Fibroblast of skin of scalp (primary cell): ENCODE measurements around the gene CCDC117.

Experiments
- DNase-seq: peaks from one replicate; pipeline ENCODE4 v3.0.0-alpha.2; 2013

CCDC117 gene

DNA sequence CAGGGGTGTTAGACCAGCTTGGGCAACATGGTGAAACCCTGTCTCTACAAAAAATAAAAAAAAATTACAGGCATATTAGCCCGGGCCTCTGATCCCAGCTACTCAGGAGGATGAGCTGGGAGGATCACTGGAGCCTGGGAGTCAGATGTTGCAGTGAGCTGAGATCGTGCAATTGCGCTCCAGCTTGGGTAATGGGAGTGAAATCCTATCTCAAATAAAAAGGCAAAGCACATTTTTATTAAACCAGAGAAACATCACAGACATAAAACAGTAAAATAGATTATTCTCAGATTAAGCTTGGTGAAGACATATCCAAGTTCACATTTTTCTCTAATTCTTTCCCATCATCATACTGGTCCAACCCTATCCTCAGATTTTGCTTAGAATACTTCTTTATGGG, 57.9 kb downstream of the CCDC117 start:
- DNase-seq, result no peak

GRCh38 chr22:28831140-28832072, 58.9 kb downstream of the CCDC117 start:
- no peak for DNase-seq

GRCh38 chr22:28832731-28833130, 60.2 kb downstream of the CCDC117 start:
- DNase-seq, result no peak

DNA sequence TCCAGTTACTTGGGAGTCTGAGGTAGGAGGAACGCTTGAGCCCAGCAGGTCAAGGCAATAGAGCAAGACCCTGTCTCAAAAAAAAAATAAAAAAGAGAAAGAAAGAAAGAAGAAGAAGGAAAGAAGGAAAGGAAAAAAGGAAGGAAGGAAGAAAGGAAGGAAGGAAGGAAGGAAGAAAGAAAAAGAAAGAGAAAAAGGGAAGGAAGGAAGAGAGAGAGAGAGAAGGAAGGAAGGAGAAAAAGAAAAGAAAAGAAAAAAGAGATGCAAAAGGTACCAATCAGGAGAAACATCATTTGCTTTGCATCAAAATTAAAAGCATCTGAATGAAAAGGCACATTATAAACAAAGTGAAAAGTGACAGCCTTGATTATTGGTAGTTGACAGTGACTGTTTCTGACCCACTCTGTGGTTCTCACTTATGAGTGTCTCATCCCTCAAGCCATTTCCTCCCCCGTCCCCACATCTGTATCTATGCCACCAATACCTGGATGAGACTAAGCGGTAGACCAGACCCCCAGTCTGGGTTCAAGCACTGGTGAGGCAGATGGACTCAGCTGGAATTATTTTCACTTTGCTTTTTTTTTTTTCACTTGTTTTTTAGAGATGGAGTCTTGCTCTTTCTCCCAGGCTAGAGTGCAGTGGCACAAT, 60.9 kb downstream of the CCDC117 start:
- no peak for DNase-seq

DNA sequence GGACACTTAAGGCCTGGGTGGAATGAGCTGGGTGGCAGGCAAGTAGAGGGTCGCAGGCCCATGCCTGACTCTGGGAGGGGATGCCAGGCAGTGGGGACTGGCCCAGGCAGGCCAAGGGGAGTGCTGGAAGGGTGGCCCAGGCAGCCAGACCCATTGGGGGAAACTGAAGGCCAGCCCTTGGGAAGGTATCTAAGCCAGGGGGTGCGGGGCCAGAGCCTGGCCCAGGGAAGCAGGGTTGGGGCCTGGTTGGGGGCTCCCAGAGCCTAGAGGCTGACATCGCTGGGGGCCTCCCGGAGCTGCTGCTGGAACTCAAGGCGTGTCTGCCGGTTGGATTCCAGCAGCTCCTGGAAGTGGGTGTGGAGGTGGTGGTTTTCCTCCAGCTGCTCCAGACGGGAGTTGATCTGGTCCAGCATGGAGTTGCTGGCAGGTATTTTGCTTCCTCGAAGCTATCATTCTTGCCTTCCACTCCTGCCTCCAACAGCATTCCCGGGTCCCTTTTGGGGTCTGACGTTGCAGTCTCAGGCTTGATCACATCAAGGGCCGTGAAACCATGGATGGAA, 63.2 kb downstream of the CCDC117 start:
- DNase-seq, result no peak

- no peak for DNase-seq
These were observed 65.1 kb downstream of the CCDC117 start for GRCh38 chr22:28837640-28838039.
